GM12878 (cell line): ENCODE measurements around the gene DMKN. TPM values are rescaled to one million over a fixed set of nuclear protein-coding genes. Genes with fewer than 3 reads are reported as not detected.

Source experiments
- polyA plus RNA-seq, 11 experiments: library from polyadenylated mRNA; depleted of rRNA in 4 of 11; unstranded in 6 of 11; stranded (reverse) in 5 of 11; fragments of >200 nt; fragmentation: Nextera tagmentation in 4 of 11; fragmentation: Illumina TruSeq in 1 of 11; extraction: Ambion mirVana in 4 of 11; extraction: Trizol in 1 of 11; gene quantifications; 1 replicate in 1 of 11; 2 replicates in 10 of 11; pipeline versions ENCODE4 v1.2.1 to v1.2.3, GENCODE V29; 2011 to 2016; ENCODE audit warnings: inconsistent platforms in 2 of 11, missing spikeins in 2 of 11, low read depth in 1 of 11
- total RNA-seq, 4 experiments: library from RNA; depleted of rRNA in 3 of 4; stranded (reverse); fragments of >200 nt in 3 of 4; fragmentation: Illumina TruSeq in 1 of 4; extraction: Trizol in 1 of 4; gene quantifications; 2 replicates each; pipeline versions ENCODE4 v1.2.1 to v1.2.3, GENCODE V29; 2013 to 2021

DMKN gene
- total and polyA plus RNA-seq, 10 of the 15 experiments (the other 5 are each of a cell fraction or from before 2014, with no cell fraction given), result 36.4 to 114 (median 58.6) TPM

Other genes with a start within 250 kb of the DMKN start
Only the 7 nearest of the 27 such genes appear.
- 2.8 and 2.9 TPM in 2 replicates for gene FFAR2, start 65.4 kb downstream of the DMKN start, total RNA-seq (2014; rRNA removed)
- gene FFAR2, start 65.4 kb downstream of the DMKN start, total RNA-seq (2014; rRNA removed; fragmentation: Illumina TruSeq; extraction: Trizol), result 1.9 and 2.5 TPM in 2 replicates
- 2.3 and 2.8 TPM in 2 replicates for gene FFAR2, start 65.4 kb downstream of the DMKN start, total RNA-seq (2021)
- 0.05 and 0.06 TPM in 2 replicates for gene FFAR2, start 65.4 kb downstream of the DMKN start, polyA plus RNA-seq (2011; rRNA removed)
- 2.5 and 4.0 TPM in 2 replicates for gene FFAR2, start 65.4 kb downstream of the DMKN start, polyA plus RNA-seq (2014; fragmentation: Illumina TruSeq; extraction: Trizol)
- gene FFAR2, start 65.4 kb downstream of the DMKN start, polyA plus RNA-seq (2014; fragmentation: Nextera tagmentation; extraction: Ambion mirVana), result 1 to 10 TPM; 1.8 to 3.1 TPM
- gene FFAR2, start 65.4 kb downstream of the DMKN start, polyA plus RNA-seq (2014; rRNA removed), result 2.8 and 3.1 TPM in 2 replicates
- 1 to 10 TPM in 1 of 2 experiments, under 1 TPM in 1; 0.53 to 1.1 TPM for gene FFAR2, start 65.4 kb downstream of the DMKN start, polyA plus RNA-seq (2016; fragmentation: Nextera tagmentation; extraction: Ambion mirVana)
- gene KRTDAP, start 23.2 kb downstream of the DMKN start, total RNA-seq (2014; rRNA removed), result not detected in 2 replicates
- gene KRTDAP, start 23.2 kb downstream of the DMKN start, total RNA-seq (2014; rRNA removed; fragmentation: Illumina TruSeq; extraction: Trizol), result not detected in 2 replicates
- gene KRTDAP, start 23.2 kb downstream of the DMKN start, total RNA-seq (2021), result not detected in 2 replicates
- gene KRTDAP, start 23.2 kb downstream of the DMKN start, polyA plus RNA-seq (2011; rRNA removed), result 0.23 TPM in 1 of 2 replicates, not detected in the other
- not detected in 2 replicates for gene KRTDAP, start 23.2 kb downstream of the DMKN start, polyA plus RNA-seq (2014; fragmentation: Illumina TruSeq; extraction: Trizol)
- gene KRTDAP, start 23.2 kb downstream of the DMKN start, polyA plus RNA-seq (2014; fragmentation: Nextera tagmentation; extraction: Ambion mirVana), result not detected
- not detected in 2 replicates for gene KRTDAP, start 23.2 kb downstream of the DMKN start, polyA plus RNA-seq (2014; rRNA removed)
- gene KRTDAP, start 23.2 kb downstream of the DMKN start, polyA plus RNA-seq (2016; fragmentation: Nextera tagmentation; extraction: Ambion mirVana), result not detected
- gene SBSN, start 14.7 kb upstream of the DMKN start, total RNA-seq (2014; rRNA removed), result not detected in 2 replicates
- gene SBSN, start 14.7 kb upstream of the DMKN start, total RNA-seq (2014; rRNA removed; fragmentation: Illumina TruSeq; extraction: Trizol), result not detected in 2 replicates
- gene SBSN, start 14.7 kb upstream of the DMKN start, total RNA-seq (2021), result not detected in 2 replicates
- gene SBSN, start 14.7 kb upstream of the DMKN start, polyA plus RNA-seq (2011; rRNA removed), result not detected in 2 replicates
- gene SBSN, start 14.7 kb upstream of the DMKN start, polyA plus RNA-seq (2014; fragmentation: Illumina TruSeq; extraction: Trizol), result not detected in 2 replicates
- gene SBSN, start 14.7 kb upstream of the DMKN start, polyA plus RNA-seq (2014; fragmentation: Nextera tagmentation; extraction: Ambion mirVana), result not detected
- 0.09 TPM in 1 of 2 replicates, not detected in the other for gene SBSN, start 14.7 kb upstream of the DMKN start, polyA plus RNA-seq (2014; rRNA removed)
- gene SBSN, start 14.7 kb upstream of the DMKN start, polyA plus RNA-seq (2016; fragmentation: Nextera tagmentation; extraction: Ambion mirVana), result not detected
- gene GAPDHS, start 19.8 kb upstream of the DMKN start, total RNA-seq (2014; rRNA removed), result not detected in 2 replicates
- gene GAPDHS, start 19.8 kb upstream of the DMKN start, total RNA-seq (2014; rRNA removed; fragmentation: Illumina TruSeq; extraction: Trizol), result not detected in 2 replicates
- not detected in 2 replicates for gene GAPDHS, start 19.8 kb upstream of the DMKN start, total RNA-seq (2021)
- gene GAPDHS, start 19.8 kb upstream of the DMKN start, polyA plus RNA-seq (2011; rRNA removed), result 0.08 TPM in 1 of 2 replicates, not detected in the other
- not detected in 2 replicates for gene GAPDHS, start 19.8 kb upstream of the DMKN start, polyA plus RNA-seq (2014; fragmentation: Illumina TruSeq; extraction: Trizol)
- not detected for gene GAPDHS, start 19.8 kb upstream of the DMKN start, polyA plus RNA-seq (2014; fragmentation: Nextera tagmentation; extraction: Ambion mirVana)
- not detected in 2 replicates for gene GAPDHS, start 19.8 kb upstream of the DMKN start, polyA plus RNA-seq (2014; rRNA removed)
- not detected for gene GAPDHS, start 19.8 kb upstream of the DMKN start, polyA plus RNA-seq (2016; fragmentation: Nextera tagmentation; extraction: Ambion mirVana)
- 96.9 and 106 TPM in 2 replicates for gene TMEM147, start 32.0 kb upstream of the DMKN start, total RNA-seq (2014; rRNA removed)
- gene TMEM147, start 32.0 kb upstream of the DMKN start, total RNA-seq (2014; rRNA removed; fragmentation: Illumina TruSeq; extraction: Trizol), result 54.7 and 55.2 TPM in 2 replicates
- 69.7 and 73.8 TPM in 2 replicates for gene TMEM147, start 32.0 kb upstream of the DMKN start, total RNA-seq (2021)
- gene TMEM147, start 32.0 kb upstream of the DMKN start, polyA plus RNA-seq (2011; rRNA removed), result 47.2 and 84.8 TPM in 2 replicates
- gene TMEM147, start 32.0 kb upstream of the DMKN start, polyA plus RNA-seq (2014; fragmentation: Illumina TruSeq; extraction: Trizol), result 69.3 and 71.8 TPM in 2 replicates
- 10 to 100 TPM; 53.4 to 65.3 TPM for gene TMEM147, start 32.0 kb upstream of the DMKN start, polyA plus RNA-seq (2014; fragmentation: Nextera tagmentation; extraction: Ambion mirVana)
- gene TMEM147, start 32.0 kb upstream of the DMKN start, polyA plus RNA-seq (2014; rRNA removed), result 119 and 131 TPM in 2 replicates
- 100 to 1,000 TPM; 134 to 145 TPM for gene TMEM147, start 32.0 kb upstream of the DMKN start, polyA plus RNA-seq (2016; fragmentation: Nextera tagmentation; extraction: Ambion mirVana)
- 0.11 TPM in 2 replicates for gene ATP4A, start 50.0 kb upstream of the DMKN start, total RNA-seq (2014; rRNA removed)
- not detected in 2 replicates for gene ATP4A, start 50.0 kb upstream of the DMKN start, total RNA-seq (2014; rRNA removed; fragmentation: Illumina TruSeq; extraction: Trizol)
- gene ATP4A, start 50.0 kb upstream of the DMKN start, total RNA-seq (2021), result 0.16 and 0.18 TPM in 2 replicates
- gene ATP4A, start 50.0 kb upstream of the DMKN start, polyA plus RNA-seq (2011; rRNA removed), result 0.69 and 1.5 TPM in 2 replicates
- gene ATP4A, start 50.0 kb upstream of the DMKN start, polyA plus RNA-seq (2014; fragmentation: Illumina TruSeq; extraction: Trizol), result 0.03 and 0.11 TPM in 2 replicates
- under 1 TPM in 1 of 2 experiments, not detected in 1; 0.04 TPM for gene ATP4A, start 50.0 kb upstream of the DMKN start, polyA plus RNA-seq (2014; fragmentation: Nextera tagmentation; extraction: Ambion mirVana)
- gene ATP4A, start 50.0 kb upstream of the DMKN start, polyA plus RNA-seq (2014; rRNA removed), result 0.09 and 0.20 TPM in 2 replicates
- gene ATP4A, start 50.0 kb upstream of the DMKN start, polyA plus RNA-seq (2016; fragmentation: Nextera tagmentation; extraction: Ambion mirVana), result under 1 TPM in 1 of 2 experiments, not detected in 1; 0.13 TPM
- gene PMIS2, start 72.5 kb upstream of the DMKN start, total RNA-seq (2014; rRNA removed), result not detected in 2 replicates
- not detected in 2 replicates for gene PMIS2, start 72.5 kb upstream of the DMKN start, total RNA-seq (2014; rRNA removed; fragmentation: Illumina TruSeq; extraction: Trizol)
- gene PMIS2, start 72.5 kb upstream of the DMKN start, total RNA-seq (2021), result not detected in 2 replicates
- gene PMIS2, start 72.5 kb upstream of the DMKN start, polyA plus RNA-seq (2011; rRNA removed), result not detected in 2 replicates
- not detected in 2 replicates for gene PMIS2, start 72.5 kb upstream of the DMKN start, polyA plus RNA-seq (2014; fragmentation: Illumina TruSeq; extraction: Trizol)
- gene PMIS2, start 72.5 kb upstream of the DMKN start, polyA plus RNA-seq (2014; fragmentation: Nextera tagmentation; extraction: Ambion mirVana), result not detected
- not detected in 2 replicates for gene PMIS2, start 72.5 kb upstream of the DMKN start, polyA plus RNA-seq (2014; rRNA removed)
- gene PMIS2, start 72.5 kb upstream of the DMKN start, polyA plus RNA-seq (2016; fragmentation: Nextera tagmentation; extraction: Ambion mirVana), result not detected